IMR-90 (cell line): ENCODE measurements around the gene RNFT2. TPM values are rescaled to one million over a fixed set of nuclear protein-coding genes. Genes with fewer than 3 reads are reported as not detected.
A peak's percentile ranks its signal among the peaks of the same experiment; 100 is the strongest.

Source experiments
- ATAC-seq: fragments of 200-7000 bp; cut with Tn5 transposase; 2 replicates; pipeline ENCODE4 v1.9.1; 2020; ENCODE audit warnings: low read depth, mild to moderate bottlenecking, moderate library complexity
- BruUV-seq: library from RNA; stranded (reverse); fragments of 400-500 nt; replicated peaks from 2 replicates; lab custom pipeline; 2021; lab: Mats Ljungman, UMichigan
- CTCF ChIA-PET: fragments of 300-600 bp; formaldehyde crosslinking; extraction: SDS; loops from one replicate; lab custom pipeline; 2021; ENCODE audit warnings: antibody characterized with exemption; lab: Yijun Ruan, JAX
- POLR2A ChIA-PET: fragments of 300-600 bp; sonication (Branson Sonifier 250); formaldehyde crosslinking; loops from one replicate; lab custom pipeline; 2022; ENCODE audit warnings: antibody characterized with exemption; ENCODE audit not compliant: unreplicated experiment; lab: Charles Lee
- DNase-seq: peaks from one replicate; pipeline ENCODE4 v3.0.0; 2013
- H2AFZ ChIP-seq: replicated peaks from 2 replicates; pipeline ENCODE3; 2013; ENCODE audit warnings: low read length, mild to moderate bottlenecking; ENCODE audit not compliant: poor library complexity
- H2AK5ac ChIP-seq: 2 replicates; pipeline ENCODE4 v1.6.1; 2013; ENCODE audit warnings: low read depth, low read length, inconsistent platforms
- H2AK9ac ChIP-seq: replicated peaks from 2 replicates; pipeline ENCODE3; 2013; ENCODE audit warnings: mild to moderate bottlenecking, low read depth, low read length, moderate library complexity; ENCODE audit not compliant: poor library complexity
- H2BK120ac ChIP-seq: 2 replicates; pipeline ENCODE4 v1.6.1; 2013; ENCODE audit warnings: low read depth, low read length, inconsistent platforms
- H2BK15ac ChIP-seq: 3 replicates; pipeline ENCODE4 v1.6.1; 2013; ENCODE audit warnings: low read depth, low read length, inconsistent platforms
- H2BK20ac ChIP-seq: 2 replicates; pipeline ENCODE4 v1.6.1; 2013; ENCODE audit warnings: low read depth, mild to moderate bottlenecking, inconsistent platforms, low read length, moderate library complexity
- H2BK5ac ChIP-seq: 2 replicates; pipeline ENCODE4 v1.6.1; 2013; ENCODE audit warnings: mild to moderate bottlenecking, low read depth, low read length, inconsistent platforms; ENCODE audit not compliant: poor library complexity, severe bottlenecking
- H3K14ac ChIP-seq: replicated peaks from 2 replicates; pipeline ENCODE4 v1.6.1; 2013; ENCODE audit warnings: low read depth, low read length, inconsistent platforms
- H3K18ac ChIP-seq: 2 replicates; pipeline ENCODE4 v1.6.1; 2013; ENCODE audit warnings: low read depth, low read length, control low read depth
- H3K23ac ChIP-seq: 2 replicates; pipeline ENCODE4 v1.6.1; 2013; ENCODE audit warnings: low read depth, low read length, inconsistent platforms
- H3K27ac ChIP-seq: 2 replicates; pipeline ENCODE4 v1.5.1; 2013; ENCODE audit warnings: mild to moderate bottlenecking, control low read depth, low read length; ENCODE audit not compliant: insufficient read depth
- H3K27me3 ChIP-seq: 2 replicates; pipeline ENCODE4 v1.6.1; 2013; ENCODE audit warnings: low read length; ENCODE audit not compliant: control insufficient read depth, insufficient read depth
- H3K36me3 ChIP-seq: 2 replicates; pipeline ENCODE4 v1.6.1; 2013; ENCODE audit warnings: low read length, mixed read lengths; ENCODE audit not compliant: control insufficient read depth, insufficient read depth
- H3K4ac ChIP-seq: 2 replicates; pipeline ENCODE4 v1.6.1; 2013; ENCODE audit warnings: low read depth, low read length, inconsistent platforms
- H3K4me1 ChIP-seq: 2 replicates; pipeline ENCODE4 v1.6.1; 2013; ENCODE audit warnings: low read length, mixed read lengths; ENCODE audit not compliant: control insufficient read depth, insufficient read depth
- H3K4me2 ChIP-seq: 2 replicates; pipeline ENCODE4 v1.6.1; 2013; ENCODE audit warnings: low read depth, mild to moderate bottlenecking, control low read depth, low read length, moderate library complexity
- H3K4me3 ChIP-seq: 2 replicates; pipeline ENCODE4 v1.5.1; 2013; ENCODE audit warnings: low read depth, mild to moderate bottlenecking, control low read depth, low read length, moderate library complexity; ENCODE audit not compliant: insufficient read depth
- H3K56ac ChIP-seq: 2 replicates; pipeline ENCODE4 v1.6.1; 2013; ENCODE audit warnings: low read length, inconsistent platforms; ENCODE audit not compliant: insufficient read depth; ENCODE audit errors: extremely low read depth
- H3K79me1 ChIP-seq, 2 experiments: 2 replicates each; pipeline ENCODE4 v1.6.1; 2013; ENCODE audit warnings: low read length in 2 of 2, inconsistent platforms in 1 of 2, low read depth in 1 of 2
- H3K9ac ChIP-seq: 2 replicates; pipeline ENCODE4 v1.6.1; 2013; ENCODE audit warnings: low read depth, low read length, control low read depth
- H3K9me1 ChIP-seq: 2 replicates; pipeline ENCODE4 v1.6.1; 2013; ENCODE audit warnings: low read length, inconsistent platforms; ENCODE audit not compliant: insufficient read depth
- H3K9me3 ChIP-seq: 2 replicates; pipeline ENCODE4 v1.6.1; 2013; ENCODE audit warnings: low read length; ENCODE audit not compliant: control insufficient read depth, insufficient read depth
- H4K20me1 ChIP-seq: 2 replicates; pipeline ENCODE4 v1.6.1; 2013; ENCODE audit warnings: low read length, inconsistent platforms; ENCODE audit not compliant: insufficient read depth
- H4K5ac ChIP-seq: 2 replicates; pipeline ENCODE4 v1.6.1; 2013; ENCODE audit warnings: mild to moderate bottlenecking, low read depth, low read length, control low read depth
- H4K8ac ChIP-seq, 2 experiments: 2 replicates each; pipeline ENCODE4 v1.6.1; 2013; ENCODE audit warnings: low read depth in 2 of 2, low read length in 2 of 2, control low read depth in 1 of 2, inconsistent platforms in 1 of 2
- H4K91ac ChIP-seq: 2 replicates; pipeline ENCODE4 v1.6.1; 2013; ENCODE audit warnings: low read depth, low read length, inconsistent platforms; ENCODE audit not compliant: insufficient read depth
- CEBPB ChIP-seq: IDR thresholded peaks from 2 replicates; pipeline ENCODE4 v1.6.1; 2012; ENCODE audit warnings: low read depth, low read length, improper control_type of control experiment
- CHD1 ChIP-seq: IDR thresholded peaks from 2 replicates; pipeline ENCODE4 v1.6.1; 2012; ENCODE audit warnings: low read depth, low read length, improper control_type of control experiment
- CTCF ChIP-seq: conservative IDR thresholded peaks from 2 replicates; pipeline ENCODE4 v1.5.1; 2012; ENCODE audit warnings: mild to moderate bottlenecking, low read depth, low read length, improper control_type of control experiment
- MAFK ChIP-seq: IDR thresholded peaks from 2 replicates; pipeline ENCODE4 v1.6.1; 2012; ENCODE audit warnings: low read depth, low read length, improper control_type of control experiment
- RAD21 ChIP-seq: IDR thresholded peaks from 2 replicates; pipeline ENCODE4 v1.6.1; 2012; ENCODE audit warnings: low read length, improper control_type of control experiment
- RCOR1 ChIP-seq: IDR thresholded peaks from 2 replicates; pipeline ENCODE4 v1.6.1; 2012; ENCODE audit warnings: mild to moderate bottlenecking, low read length, improper control_type of control experiment; ENCODE audit not compliant: insufficient replicate concordance
- RFX5 ChIP-seq: IDR thresholded peaks from 2 replicates; pipeline ENCODE4 v1.8.0; 2012; ENCODE audit warnings: low read depth, mild to moderate bottlenecking, low read length, moderate library complexity
- WGBS, 2 experiments: methylation state at CpG; one replicate each; pipeline versions ENCODE4 v1.1.5 to v1.1.7; 2013; ENCODE audit warnings: missing lambda C conversion rate in 2 of 2; ENCODE audit not compliant: insufficient read length in 1 of 2; ENCODE audit errors: extremely low coverage in 2 of 2; 5-methylcytosine and 5-hydroxymethylcytosine counted together
- dilution Hi-C: fragments of 300-500 bp; cut with HindIII; formaldehyde crosslinking; loops from one replicate; pipeline ENCODE4 v1.14.3; 2018; ENCODE audit warnings: low sequenced_read_pairs; ENCODE audit not compliant: unreplicated experiment
- in situ Hi-C: fragments of 300-500 bp; cut with MboI; formaldehyde crosslinking; loops from 3 replicates; pipeline ENCODE4 v1.14.3; 2019; ENCODE audit warnings: low sequenced_read_pairs, inconsistent platforms, mixed read lengths
- intact Hi-C: fragments of 100-400 bp; cut with micrococcal nuclease; formaldehyde crosslinking; loops from 2 replicates; pipeline ENCODE4 v1.10.0; 2022
- polyA plus RNA-seq, 3 experiments: library from polyadenylated mRNA; depleted of rRNA; stranded (reverse); fragments of >200 nt; gene quantifications; 2 replicates each; pipeline ENCODE4 v1.2.3, GENCODE V29; 2012; ENCODE audit warnings: low replicate concordance in 1 of 3
- total RNA-seq: library from RNA; depleted of rRNA; stranded (reverse); fragments of >200 nt; gene quantifications from 2 replicates; pipeline ENCODE4 v1.2.3, GENCODE V29; 2012

The RNFT2 gene
- total and polyA plus RNA-seq, 2 of the 4 experiments (the other 2 are of a cell fraction), result 1.6 to 2.3 TPM

DNA sequence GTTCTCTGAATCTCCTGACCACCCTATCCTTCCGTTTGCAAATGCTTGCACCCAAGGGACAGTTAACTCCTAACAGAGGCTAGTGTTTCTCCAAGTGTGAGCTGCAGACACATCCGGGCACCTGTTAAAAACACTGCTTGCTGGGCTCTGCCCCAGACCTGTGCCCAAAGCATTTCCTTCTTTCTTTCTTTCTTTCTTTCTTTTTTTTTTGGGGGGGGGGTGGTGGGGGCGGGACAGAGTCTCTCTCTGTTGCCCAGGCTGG, 42.7 kb upstream of the RNFT2 start (continued):
- TF ChIP-seq MAFK (no peak), RCOR1 (no peak), CHD1 (no peak)

- ATAC-seq, result peak; percentile 63; the same call in 1 of the 2 replicates
These were observed 40.8 kb upstream of the RNFT2 start for GRCh38 chr12:116697305-116697704.

More at GRCh38 chr12:116697305-116697704, 40.8 kb upstream of the RNFT2 start:
- Histone ChIP-seq H3K18ac (no peak overlapping the region), H3K9ac (no peak overlapping the region), H3K4me2 (no peak overlapping the region), H2AK5ac (no peak overlapping the region), H2BK20ac (no peak overlapping the region), H2AK9ac (no peak overlapping the region), H4K20me1 (no peaks in the 10 kb centered on the region), H3K4me1 (no peaks in the 10 kb centered on the region; the same call in 1 of the 2 replicates), H3K27ac (no peak overlapping the region), H2BK120ac (no peak overlapping the region), H2BK5ac (no peak overlapping the region), H3K36me3 (no peaks in the 10 kb centered on the region), H3K4ac (no peak overlapping the region), H3K9me1 (peaks cover 4% of the 10 kb centered on the region; the same call in 1 of the 2 replicates), H3K23ac (no peak overlapping the region), H3K56ac (no peak overlapping the region), H4K91ac (no peak overlapping the region), H2AFZ (no peak overlapping the region), H3K27me3 (peaks cover 45% of the 10 kb centered on the region), H3K4me3 (no peak overlapping the region), H3K9me3 (no peaks in the 10 kb centered on the region), H2BK15ac (no peak overlapping the region), H3K79me1 (no peaks in the 10 kb centered on the region), H4K5ac (no peak overlapping the region), H3K14ac (no peak overlapping the region), H4K8ac (no peak overlapping the region)
- no TSS peak for BruUV-seq
- ChIA-PET CTCF (interaction anchor here (1.1 to 2.3 kb wide), 2 partner anchors 11 to 699 kb away, joined by 3 to 5 read pairs; no protein-coding TSS in a partner anchor), POLR2A (no interaction called here)
- dilution Hi-C loops, result no loop called here
- DNase-seq, result no peak
- intact Hi-C loops, result no loop called here
- TF ChIP-seq CEBPB, result no peak
- TF ChIP-seq CTCF, result peak; percentile 29; the same call in 1 of the 2 replicates
- TF ChIP-seq RFX5, result no peak
- TF ChIP-seq RAD21, result peak; percentile 42
- WGBS, 2 experiments, result no CpG with 5 or more reads among the region's 7 CpGs
- in situ Hi-C loops, result loop anchor here (10.0 kb wide), 1 partner anchor 703 kb away; no protein-coding TSS in a partner anchor
